Measurements from ENCODE around the gene ADD2.

The ADD2 gene

DNA sequence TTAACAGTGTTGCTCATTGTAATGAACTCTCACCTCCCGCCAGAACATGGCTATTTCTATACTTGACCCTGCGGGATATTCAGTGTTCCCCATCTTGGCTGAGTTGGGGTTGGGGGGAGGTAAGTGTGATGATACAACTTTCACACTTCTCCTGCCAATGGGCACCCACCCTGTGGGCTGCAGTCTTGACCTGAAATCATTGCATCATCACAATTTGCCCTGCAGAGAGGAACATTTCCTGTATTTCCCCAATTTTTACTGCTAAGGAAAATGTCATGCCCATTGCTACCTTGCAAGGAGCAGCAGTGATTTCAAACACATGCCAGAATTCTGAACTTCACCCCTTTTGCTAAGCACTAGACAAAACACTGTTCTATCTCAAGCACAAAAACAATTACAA is 92.1 kb downstream of the ADD2 start:
- H3K4me3 Mint-ChIP-seq, result no peak overlapping the region
- H3K4me1 Mint-ChIP-seq, result no peaks in the 10 kb centered on the region
- no peak overlapping the region for H3K27ac Mint-ChIP-seq (ENCODE audit: low read depth)
- H3K27me3 Mint-ChIP-seq, result peaks cover 17% of the 10 kb centered on the region
- no peak for DNase-seq (ENCODE audit: low spot score in 2 of 2)
- no peak for ATAC-seq (replicated peaks; ENCODE audit: extremely low read depth, poor library complexity, severe bottlenecking)
- no peaks in the 10 kb centered on the region for H3K9me3 Mint-ChIP-seq
- H3K36me3 Mint-ChIP-seq (ENCODE audit: insufficient read depth), result peaks cover 2% of the 10 kb centered on the region

DNA sequence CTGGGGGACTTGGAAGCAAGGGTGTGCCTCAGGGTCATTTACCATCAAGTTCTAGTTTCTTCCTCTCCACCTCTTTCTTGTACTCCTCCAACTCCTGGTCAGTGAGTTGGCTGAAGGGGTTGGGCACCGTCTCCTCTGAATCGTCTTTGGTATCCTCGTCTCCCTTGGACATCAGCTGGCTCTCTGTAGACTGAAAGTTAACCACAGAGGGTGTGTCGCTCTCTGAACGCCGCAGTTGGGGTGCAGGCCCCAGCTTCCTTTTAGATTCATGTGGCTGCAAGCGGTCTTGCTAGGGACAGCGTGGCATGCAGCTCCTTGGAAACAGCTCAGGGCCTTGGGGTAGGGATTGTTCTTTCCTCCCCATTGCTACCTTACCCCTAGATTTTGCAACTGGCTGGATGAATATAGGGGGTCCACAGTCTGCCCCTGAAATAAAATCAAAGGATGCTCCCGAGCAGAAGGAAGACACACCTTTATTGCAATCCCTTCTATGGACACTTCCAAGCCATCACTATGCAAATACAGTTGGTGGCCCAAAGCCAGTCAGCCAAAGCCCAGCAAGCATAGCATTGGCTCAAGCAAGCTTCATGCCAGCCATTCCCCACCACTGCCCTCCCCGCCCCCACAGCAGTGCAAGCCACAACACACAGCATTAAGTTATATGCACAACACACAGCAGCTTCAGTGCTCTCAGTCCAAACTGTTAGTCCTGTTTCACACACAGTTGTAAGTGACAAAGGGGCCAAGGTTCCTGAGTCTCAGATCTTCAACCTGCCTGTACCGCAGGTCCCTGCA is 93.2 kb downstream of the ADD2 start:
- no peak for ATAC-seq (replicated peaks; ENCODE audit: extremely low read depth, poor library complexity, severe bottlenecking)
- H3K27me3 Mint-ChIP-seq, result peaks cover 17% of the 10 kb centered on the region
- H3K4me1 Mint-ChIP-seq, result no peaks in the 10 kb centered on the region
- no peak overlapping the region for H3K27ac Mint-ChIP-seq (ENCODE audit: low read depth)
- H3K4me3 Mint-ChIP-seq, result no peak overlapping the region
- DNase-seq (ENCODE audit: low spot score in 2 of 2), result no peak
- H3K36me3 Mint-ChIP-seq (ENCODE audit: insufficient read depth), result peaks cover 2% of the 10 kb centered on the region
- no peaks in the 10 kb centered on the region for H3K9me3 Mint-ChIP-seq

DNA sequence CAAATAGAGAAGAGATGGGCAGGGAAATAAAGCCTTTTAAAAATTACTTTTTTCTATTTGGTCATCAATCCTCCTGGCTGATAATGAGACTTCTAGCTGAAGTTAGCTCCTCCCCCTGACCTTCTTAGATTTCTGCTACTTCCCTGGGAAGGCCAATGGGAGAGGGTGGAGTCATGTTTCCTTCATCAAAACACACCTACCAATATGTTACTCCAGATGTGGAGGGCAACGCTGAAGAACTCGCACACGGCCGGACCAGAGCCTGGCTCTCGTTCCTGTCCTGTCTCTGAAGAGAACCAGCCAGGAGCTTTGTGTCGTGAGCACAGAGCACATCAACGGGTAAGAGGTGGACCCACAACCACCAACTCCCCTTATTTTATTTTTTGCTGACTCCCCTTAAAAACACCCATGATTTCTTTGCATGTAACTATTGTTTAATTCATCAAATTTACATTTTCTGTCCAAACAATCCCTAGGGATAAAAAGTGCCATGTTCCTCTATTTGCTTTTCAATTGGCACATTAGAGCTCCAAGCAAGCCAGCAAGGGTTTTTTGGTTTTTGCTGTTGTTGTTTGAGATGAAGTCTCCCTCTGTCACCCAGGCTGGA is 94.9 kb downstream of the ADD2 start:
- Mint-ChIP-seq H3K27ac (ENCODE audit: low read depth) (no peak overlapping the region), H3K4me1 (no peaks in the 10 kb centered on the region), H3K9me3 (no peaks in the 10 kb centered on the region), H3K4me3 (no peak overlapping the region), H3K27me3 (peaks cover 17% of the 10 kb centered on the region), H3K36me3 (ENCODE audit: insufficient read depth) (peaks cover 2% of the 10 kb centered on the region)
- no peak for ATAC-seq (replicated peaks; ENCODE audit: extremely low read depth, poor library complexity, severe bottlenecking)
- DNase-seq (ENCODE audit: low spot score in 2 of 2), result no peak

DNA sequence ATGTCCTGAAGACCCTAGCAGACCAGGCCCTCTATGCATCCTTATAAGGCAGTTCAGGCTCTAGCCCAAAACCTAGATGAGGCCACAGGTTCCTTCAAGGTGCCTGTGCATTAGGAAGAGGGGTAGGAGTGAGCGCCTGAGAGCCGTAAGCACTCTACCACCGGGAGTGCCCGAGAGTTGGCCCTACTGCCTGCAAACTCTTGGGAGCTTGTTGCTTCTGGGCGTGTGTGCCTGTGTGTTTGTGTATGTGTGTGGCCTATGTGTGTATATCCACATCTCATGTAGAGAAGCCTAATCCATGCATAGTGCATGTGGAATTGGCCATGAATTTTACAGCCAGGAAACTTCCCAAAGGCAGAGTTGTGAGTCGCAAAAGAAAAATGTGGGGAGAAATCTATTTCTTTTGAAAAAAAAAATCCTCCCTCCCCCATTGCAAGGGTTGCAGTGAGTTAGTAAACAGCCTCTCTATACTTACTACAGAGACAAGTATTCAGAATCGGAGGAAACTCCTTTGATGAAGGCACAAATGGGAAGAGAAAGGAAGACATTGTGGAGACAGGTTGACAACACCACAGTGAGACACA is 96.8 kb downstream of the ADD2 start:
- ATAC-seq (replicated peaks; ENCODE audit: extremely low read depth, poor library complexity, severe bottlenecking), result no peak
- H3K4me1 Mint-ChIP-seq, result no peaks in the 10 kb centered on the region
- H3K4me3 Mint-ChIP-seq, result no peak overlapping the region
- H3K9me3 Mint-ChIP-seq, result no peaks in the 10 kb centered on the region
- H3K36me3 Mint-ChIP-seq (ENCODE audit: insufficient read depth), result peaks cover 2% of the 10 kb centered on the region
- no peak for DNase-seq (ENCODE audit: low spot score in 2 of 2)
- H3K27ac Mint-ChIP-seq (ENCODE audit: low read depth), result no peak overlapping the region
- peaks cover 8% of the 10 kb centered on the region for H3K27me3 Mint-ChIP-seq

DNA sequence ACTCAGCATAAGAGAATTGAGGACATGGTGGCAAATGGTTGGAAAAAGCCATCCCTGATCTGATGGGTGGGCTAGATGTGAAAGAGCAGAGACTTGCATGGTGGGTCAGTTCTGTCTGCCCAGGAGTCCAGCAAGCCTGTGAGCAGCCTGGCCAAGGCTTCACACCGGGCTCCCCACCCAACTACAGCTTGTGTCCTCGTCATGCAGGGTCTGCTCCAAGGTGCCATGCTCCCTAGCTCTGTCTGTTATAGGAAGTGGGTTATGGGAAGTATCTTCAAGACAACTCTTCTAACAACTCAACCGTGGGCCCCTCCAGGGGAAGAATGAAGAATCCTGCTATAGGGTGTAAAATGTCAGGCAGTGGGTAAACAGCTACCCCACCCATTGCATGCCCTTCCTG is 97.4 kb downstream of the ADD2 start:
- Mint-ChIP-seq H3K4me1 (no peaks in the 10 kb centered on the region), H3K4me3 (no peak overlapping the region), H3K27me3 (peaks cover 2% of the 10 kb centered on the region), H3K36me3 (ENCODE audit: insufficient read depth) (peaks cover 2% of the 10 kb centered on the region), H3K27ac (ENCODE audit: low read depth) (no peak overlapping the region), H3K9me3 (no peaks in the 10 kb centered on the region)
- no peak for DNase-seq (ENCODE audit: low spot score in 2 of 2)
- ATAC-seq (replicated peaks; ENCODE audit: extremely low read depth, poor library complexity, severe bottlenecking), result no peak

DNA sequence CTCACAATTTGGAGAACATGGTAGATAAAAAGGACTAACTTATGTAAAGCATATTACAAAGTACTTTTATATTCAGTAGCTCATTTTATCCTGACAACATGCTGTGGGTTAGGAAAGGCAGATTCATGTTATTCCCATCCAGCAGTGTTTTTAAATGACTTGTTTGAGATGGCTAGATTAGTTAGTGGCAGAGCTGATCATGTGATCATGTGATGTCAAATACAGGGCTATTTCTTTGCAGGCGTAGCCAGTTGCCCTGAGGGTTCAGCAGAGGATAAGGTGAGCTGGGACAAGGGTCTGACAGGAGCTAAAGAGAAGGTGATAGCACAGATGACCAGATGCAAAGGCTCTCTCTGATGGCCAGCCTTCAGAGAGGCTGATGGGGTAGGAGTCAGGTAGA is 97.8 kb downstream of the ADD2 start:
- H3K27me3 Mint-ChIP-seq, result no peaks in the 10 kb centered on the region
- no peaks in the 10 kb centered on the region for H3K4me1 Mint-ChIP-seq
- H3K36me3 Mint-ChIP-seq (ENCODE audit: insufficient read depth), result peaks cover 2% of the 10 kb centered on the region
- H3K4me3 Mint-ChIP-seq, result no peak overlapping the region
- no peaks in the 10 kb centered on the region for H3K9me3 Mint-ChIP-seq
- DNase-seq (ENCODE audit: low spot score in 2 of 2), result no peak
- no peak overlapping the region for H3K27ac Mint-ChIP-seq (ENCODE audit: low read depth)
- ATAC-seq (replicated peaks; ENCODE audit: extremely low read depth, poor library complexity, severe bottlenecking), result no peak

DNA sequence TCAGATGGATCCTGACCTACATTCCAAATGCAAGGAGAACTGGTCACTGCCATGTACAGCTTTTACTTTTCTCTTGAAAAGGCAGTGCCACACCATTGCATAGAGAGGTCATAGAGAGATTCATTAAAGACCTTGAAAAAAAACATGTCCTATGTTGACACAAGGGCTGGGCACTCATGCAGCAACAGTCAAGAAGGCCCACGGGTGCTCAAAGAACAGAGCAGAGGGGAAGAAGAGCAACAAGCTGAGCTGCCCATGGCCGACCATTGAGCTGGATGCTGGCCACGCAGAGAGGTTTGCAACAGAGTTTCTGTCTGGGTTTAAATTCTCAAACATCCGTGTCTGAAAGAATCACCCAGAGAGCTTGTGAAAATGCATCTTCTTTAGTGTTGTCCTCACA is 99.1 kb downstream of the ADD2 start:
- H3K4me3 Mint-ChIP-seq, result no peak overlapping the region
- peaks cover 7% of the 10 kb centered on the region for H3K4me1 Mint-ChIP-seq
- H3K9me3 Mint-ChIP-seq, result no peaks in the 10 kb centered on the region
- H3K36me3 Mint-ChIP-seq (ENCODE audit: insufficient read depth), result peaks cover 2% of the 10 kb centered on the region
- no peak for ATAC-seq (replicated peaks; ENCODE audit: extremely low read depth, poor library complexity, severe bottlenecking)
- DNase-seq (ENCODE audit: low spot score in 2 of 2), result no peak
- no peaks in the 10 kb centered on the region for H3K27me3 Mint-ChIP-seq
- no peak overlapping the region for H3K27ac Mint-ChIP-seq (ENCODE audit: low read depth)

DNA sequence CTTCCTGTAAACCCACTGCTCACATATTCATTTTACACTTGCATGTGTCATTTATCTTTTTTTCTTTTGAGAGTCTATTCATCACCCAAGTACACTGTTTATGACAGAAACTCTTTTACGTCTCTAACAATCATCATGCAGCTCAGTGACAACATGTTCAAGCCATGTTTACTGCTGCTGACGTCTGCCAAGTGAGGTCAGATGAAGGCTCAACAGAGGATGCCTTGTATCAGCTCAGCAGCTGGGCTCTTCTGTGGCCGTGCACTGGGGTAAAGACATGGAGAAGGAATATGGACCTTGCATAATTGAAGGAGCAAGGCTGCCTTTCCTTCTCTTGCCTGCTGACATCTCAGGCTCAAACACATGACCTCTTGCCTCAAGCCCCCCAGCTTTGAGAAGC is 99.6 kb downstream of the ADD2 start:
- ATAC-seq (replicated peaks; ENCODE audit: extremely low read depth, poor library complexity, severe bottlenecking), result no peak
- Mint-ChIP-seq H3K27ac (ENCODE audit: low read depth) (no peak overlapping the region), H3K4me3 (no peak overlapping the region), H3K4me1 (peaks cover 7% of the 10 kb centered on the region), H3K9me3 (no peaks in the 10 kb centered on the region), H3K36me3 (ENCODE audit: insufficient read depth) (peaks cover 2% of the 10 kb centered on the region), H3K27me3 (no peaks in the 10 kb centered on the region)
- DNase-seq (ENCODE audit: low spot score in 2 of 2), result no peak

DNA sequence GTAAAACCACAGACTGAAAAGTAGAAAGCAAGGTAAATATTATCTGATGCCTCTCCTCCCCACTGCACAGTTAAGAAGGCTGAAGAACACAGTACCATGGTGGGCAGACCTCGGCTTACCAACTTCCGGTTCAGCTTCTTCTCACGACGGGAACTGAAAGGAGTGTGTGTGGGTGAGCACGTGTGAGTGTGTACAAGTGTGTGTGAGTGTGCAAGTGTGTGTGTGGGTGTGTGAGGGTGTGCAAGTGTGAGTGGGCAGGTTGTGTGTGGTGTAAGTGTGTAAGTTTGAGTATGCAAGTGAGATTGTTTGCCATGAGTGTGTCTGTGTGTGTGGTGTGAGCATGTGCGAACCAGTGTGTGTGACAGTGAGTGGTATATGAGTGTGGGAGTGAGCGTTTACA is 103.5 kb downstream of the ADD2 start:
- H3K27me3 Mint-ChIP-seq, result peaks cover 12% of the 10 kb centered on the region

DNA sequence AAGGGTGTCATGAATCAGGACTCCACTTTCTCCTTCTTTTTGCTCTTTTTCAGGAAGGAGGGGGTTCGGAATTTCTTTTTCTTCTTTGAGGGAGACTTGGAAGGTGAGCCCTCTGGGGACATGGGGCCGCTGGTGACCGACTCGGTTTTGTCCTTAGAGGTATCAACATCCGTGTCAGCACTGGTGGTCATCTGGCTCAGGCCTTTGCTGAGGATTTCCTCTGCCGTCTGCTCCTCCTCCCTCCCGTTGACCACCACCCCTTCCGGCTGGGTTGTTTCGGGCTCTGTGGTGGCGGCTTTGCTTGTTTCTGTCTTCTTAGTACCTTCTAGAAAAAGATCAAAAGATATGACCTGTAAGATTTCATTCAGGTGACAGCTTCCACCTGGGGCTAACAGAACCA is 104.6 kb downstream of the ADD2 start:
- Mint-ChIP-seq H3K4me3 (no peak overlapping the region), H3K9me3 (no peaks in the 10 kb centered on the region), H3K27ac (ENCODE audit: low read depth) (no peak overlapping the region), H3K27me3 (peaks cover 13% of the 10 kb centered on the region), H3K36me3 (ENCODE audit: insufficient read depth) (peaks cover 4% of the 10 kb centered on the region), H3K4me1 (peaks cover 7% of the 10 kb centered on the region)
- no peak for ATAC-seq (replicated peaks; ENCODE audit: extremely low read depth, poor library complexity, severe bottlenecking)
- no peak for DNase-seq (ENCODE audit: low spot score in 2 of 2)

More for the DNA sequence above, 103.5 kb downstream of the ADD2 start:
- Mint-ChIP-seq H3K36me3 (ENCODE audit: insufficient read depth) (peaks cover 4% of the 10 kb centered on the region), H3K4me1 (peaks cover 7% of the 10 kb centered on the region), H3K4me3 (no peak overlapping the region), H3K9me3 (no peaks in the 10 kb centered on the region), H3K27ac (ENCODE audit: low read depth) (no peak overlapping the region)
- no peak for DNase-seq (ENCODE audit: low spot score in 2 of 2)
- ATAC-seq (replicated peaks; ENCODE audit: extremely low read depth, poor library complexity, severe bottlenecking), result no peak

DNA sequence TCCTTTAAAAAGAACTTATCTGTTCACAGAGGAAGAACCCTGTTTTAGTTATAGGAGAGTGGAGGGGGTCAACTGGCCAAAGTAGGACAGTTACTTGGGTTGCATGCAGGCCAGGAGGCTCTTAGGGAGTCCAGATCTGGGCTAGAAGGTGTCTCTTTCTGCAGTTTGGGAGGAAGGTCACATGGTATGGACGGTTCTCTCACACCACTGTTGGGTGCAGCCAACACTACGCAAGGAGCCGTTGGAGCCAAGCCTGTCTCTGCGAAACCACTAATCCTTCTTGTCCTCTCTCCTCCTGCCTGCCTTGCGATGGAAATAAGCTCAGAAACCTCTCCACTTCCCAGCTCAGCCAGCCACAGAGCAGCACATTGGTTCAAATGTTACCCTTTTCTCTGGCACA is 108.4 kb downstream of the ADD2 start:
- Mint-ChIP-seq H3K27me3 (peaks cover 51% of the 10 kb centered on the region), H3K27ac (ENCODE audit: low read depth) (no peak overlapping the region), H3K4me1 (peaks cover 3% of the 10 kb centered on the region), H3K9me3 (no peaks in the 10 kb centered on the region), H3K36me3 (ENCODE audit: insufficient read depth) (peaks cover 1% of the 10 kb centered on the region), H3K4me3 (no peak overlapping the region)
- DNase-seq (ENCODE audit: low spot score in 2 of 2) (no peak), ATAC-seq (replicated peaks; ENCODE audit: extremely low read depth, poor library complexity, severe bottlenecking) (no peak)

DNA sequence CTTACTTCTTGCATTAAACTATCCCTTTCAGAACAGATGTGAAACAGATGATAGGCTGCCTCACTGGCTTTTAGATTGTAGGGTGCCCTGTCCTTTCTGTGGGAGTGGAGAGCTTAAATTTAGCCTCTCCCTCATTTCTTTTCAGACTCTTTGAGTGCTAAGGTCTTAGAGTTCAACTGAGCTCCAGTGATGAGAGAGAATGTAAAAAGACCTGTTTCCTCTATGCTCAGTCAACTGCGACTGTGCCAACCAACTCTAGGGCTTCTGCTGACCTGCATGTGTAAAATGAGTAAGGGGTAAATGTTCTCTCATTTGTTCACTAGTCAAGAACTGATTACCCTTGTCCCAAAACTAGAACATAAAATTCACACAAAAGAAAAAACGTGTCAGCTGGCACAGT is 109.5 kb downstream of the ADD2 start:
- no peak for ATAC-seq (replicated peaks; ENCODE audit: extremely low read depth, poor library complexity, severe bottlenecking)
- Mint-ChIP-seq H3K9me3 (no peaks in the 10 kb centered on the region), H3K27me3 (peaks cover 62% of the 10 kb centered on the region), H3K27ac (ENCODE audit: low read depth) (no peak overlapping the region), H3K4me1 (no peaks in the 10 kb centered on the region), H3K36me3 (ENCODE audit: insufficient read depth) (peaks cover 1% of the 10 kb centered on the region), H3K4me3 (no peak overlapping the region)
- no peak for DNase-seq (ENCODE audit: low spot score in 2 of 2)

DNA sequence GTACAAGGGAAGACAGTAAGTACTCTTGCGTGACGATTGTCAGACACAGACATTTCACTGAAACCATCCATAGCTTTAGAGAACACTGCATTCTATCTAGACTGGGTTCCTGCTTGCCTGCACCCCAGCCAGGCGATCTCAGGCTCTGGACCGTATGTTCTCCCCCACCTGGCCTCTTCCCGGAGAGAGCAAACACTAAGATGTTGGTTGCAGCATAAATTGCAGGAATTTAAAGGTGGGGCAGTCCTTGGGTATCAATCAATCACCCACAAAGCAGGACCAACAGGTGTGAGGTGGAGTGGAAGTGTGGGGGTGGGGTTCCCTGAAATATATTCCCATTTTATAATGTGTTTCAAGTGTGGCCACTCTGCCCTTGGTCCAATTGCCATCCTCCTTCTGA is 110.8 kb downstream of the ADD2 start:
- H3K4me1 Mint-ChIP-seq, result no peaks in the 10 kb centered on the region
- ATAC-seq (replicated peaks; ENCODE audit: extremely low read depth, poor library complexity, severe bottlenecking) (no peak), DNase-seq (ENCODE audit: low spot score in 2 of 2) (no peak)
- no peak overlapping the region for H3K27ac Mint-ChIP-seq (ENCODE audit: low read depth)
- H3K9me3 Mint-ChIP-seq, result no peaks in the 10 kb centered on the region
- H3K4me3 Mint-ChIP-seq, result no peak overlapping the region
- peaks cover 74% of the 10 kb centered on the region for H3K27me3 Mint-ChIP-seq
- no peaks in the 10 kb centered on the region for H3K36me3 Mint-ChIP-seq (ENCODE audit: insufficient read depth)

Data from central memory CD8-positive, alpha-beta T cell (primary cell).